GM12873 (cell line): ENCODE results near the gene SLC6A19.

Experiments
- TF ChIP-seq, protein P1 (sequence below): IDR thresholded peaks from 2 replicates; pipeline ENCODE4 v1.5.1; 2012; ENCODE audit warnings: low read depth, mild to moderate bottlenecking, moderate library complexity, low read length, control low read depth; ENCODE audit not compliant: insufficient read depth; ENCODE audit errors: missing control alignments

SLC6A19 gene

DNA sequence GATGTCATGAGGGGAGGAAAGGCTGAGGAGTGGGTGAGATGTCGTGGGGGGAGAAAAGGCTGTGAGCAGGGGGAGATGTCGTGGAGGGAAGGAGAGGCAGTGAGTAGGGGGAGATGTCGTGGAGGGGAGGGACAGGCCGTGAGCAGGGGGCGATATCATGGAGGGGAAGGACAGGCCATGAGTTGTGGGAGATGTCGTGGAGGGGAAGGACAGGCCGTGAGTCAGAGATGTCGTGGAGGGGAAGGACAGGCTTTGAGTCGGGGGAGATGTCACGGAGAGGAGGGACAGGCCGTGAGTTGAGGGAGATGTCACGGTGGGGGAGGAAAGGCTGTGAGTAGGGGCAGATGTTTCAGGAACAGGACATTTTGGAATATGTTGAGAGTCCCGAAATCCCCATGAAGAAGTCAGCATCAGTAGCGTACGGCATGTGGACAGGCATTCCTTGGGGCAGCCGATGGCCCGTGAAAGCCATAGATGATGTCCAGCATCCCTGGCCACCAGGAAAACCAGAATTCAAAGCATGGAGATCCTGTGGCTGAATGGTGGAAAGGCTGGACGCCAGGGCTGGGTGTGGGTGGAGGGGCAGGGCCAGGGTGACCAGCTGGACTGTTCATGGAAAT lies 8.3 kb upstream of the SLC6A19 start:
- TF ChIP-seq, protein P1, sequence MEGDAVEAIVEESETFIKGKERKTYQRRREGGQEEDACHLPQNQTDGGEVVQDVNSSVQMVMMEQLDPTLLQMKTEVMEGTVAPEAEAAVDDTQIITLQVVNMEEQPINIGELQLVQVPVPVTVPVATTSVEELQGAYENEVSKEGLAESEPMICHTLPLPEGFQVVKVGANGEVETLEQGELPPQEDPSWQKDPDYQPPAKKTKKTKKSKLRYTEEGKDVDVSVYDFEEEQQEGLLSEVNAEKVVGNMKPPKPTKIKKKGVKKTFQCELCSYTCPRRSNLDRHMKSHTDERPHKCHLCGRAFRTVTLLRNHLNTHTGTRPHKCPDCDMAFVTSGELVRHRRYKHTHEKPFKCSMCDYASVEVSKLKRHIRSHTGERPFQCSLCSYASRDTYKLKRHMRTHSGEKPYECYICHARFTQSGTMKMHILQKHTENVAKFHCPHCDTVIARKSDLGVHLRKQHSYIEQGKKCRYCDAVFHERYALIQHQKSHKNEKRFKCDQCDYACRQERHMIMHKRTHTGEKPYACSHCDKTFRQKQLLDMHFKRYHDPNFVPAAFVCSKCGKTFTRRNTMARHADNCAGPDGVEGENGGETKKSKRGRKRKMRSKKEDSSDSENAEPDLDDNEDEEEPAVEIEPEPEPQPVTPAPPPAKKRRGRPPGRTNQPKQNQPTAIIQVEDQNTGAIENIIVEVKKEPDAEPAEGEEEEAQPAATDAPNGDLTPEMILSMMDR, result no peak

DNA sequence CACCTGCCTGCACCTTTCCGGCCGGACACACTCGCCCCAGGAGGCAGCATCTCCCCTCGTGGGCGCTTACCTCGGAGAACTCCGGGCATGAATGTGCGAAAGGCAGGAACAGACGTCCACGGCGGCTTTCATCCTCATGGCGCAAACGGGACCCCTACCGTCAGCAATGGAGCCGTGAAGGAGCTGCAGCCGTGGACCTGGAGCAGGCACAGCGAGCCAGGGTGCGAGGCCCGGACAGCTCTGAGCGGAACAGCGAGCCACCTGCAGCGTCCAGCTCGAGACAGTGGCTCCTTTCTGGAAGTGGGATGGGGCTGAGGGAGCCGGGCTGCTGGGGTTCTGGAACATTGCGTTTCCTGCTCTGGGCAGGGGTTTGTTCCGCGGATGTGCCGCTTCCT lies 7.8 kb upstream of the SLC6A19 start:
- TF ChIP-seq, protein P1, result no peak

DNA sequence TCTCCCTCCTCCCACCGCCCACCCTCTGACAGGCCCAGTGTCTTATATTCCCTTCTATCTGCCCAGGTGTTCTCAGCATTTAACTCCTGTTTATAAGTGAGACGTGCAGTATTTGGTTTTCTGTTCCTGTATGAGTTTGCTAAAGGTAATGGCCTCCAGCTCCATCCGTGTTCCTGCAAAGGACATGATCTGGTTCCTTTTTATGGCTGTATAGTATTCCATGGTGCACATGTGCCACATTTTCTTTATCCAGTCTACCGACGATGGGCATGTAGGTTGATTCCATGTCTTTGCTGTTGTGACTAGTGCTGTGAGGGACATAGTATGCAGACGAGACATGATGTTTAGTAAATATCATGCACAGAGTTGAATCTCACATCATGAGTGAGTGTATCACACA lies 7.0 kb upstream of the SLC6A19 start:
- TF ChIP-seq, protein P1, result no peak

DNA sequence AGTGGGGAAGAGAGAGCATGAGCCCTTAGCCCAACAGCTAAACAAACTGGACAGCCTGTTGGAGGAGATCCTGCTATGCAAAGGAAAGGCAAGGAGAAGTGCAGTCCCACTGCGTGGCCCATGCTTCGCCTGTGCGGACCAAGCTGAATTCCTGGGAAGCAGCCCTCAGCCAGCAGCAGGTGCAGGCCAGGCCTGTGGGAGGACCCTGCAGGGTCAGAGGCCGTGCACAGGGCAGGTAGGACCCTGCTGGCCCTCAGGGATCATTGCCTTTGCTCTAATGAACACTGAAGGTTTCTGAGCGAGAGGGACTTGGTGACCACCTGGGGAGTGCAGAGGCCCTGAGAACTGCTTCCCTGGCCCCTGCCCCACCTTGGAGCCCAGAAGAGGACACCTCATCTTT lies 6.0 kb upstream of the SLC6A19 start:
- TF ChIP-seq, protein P1, result no peak

DNA sequence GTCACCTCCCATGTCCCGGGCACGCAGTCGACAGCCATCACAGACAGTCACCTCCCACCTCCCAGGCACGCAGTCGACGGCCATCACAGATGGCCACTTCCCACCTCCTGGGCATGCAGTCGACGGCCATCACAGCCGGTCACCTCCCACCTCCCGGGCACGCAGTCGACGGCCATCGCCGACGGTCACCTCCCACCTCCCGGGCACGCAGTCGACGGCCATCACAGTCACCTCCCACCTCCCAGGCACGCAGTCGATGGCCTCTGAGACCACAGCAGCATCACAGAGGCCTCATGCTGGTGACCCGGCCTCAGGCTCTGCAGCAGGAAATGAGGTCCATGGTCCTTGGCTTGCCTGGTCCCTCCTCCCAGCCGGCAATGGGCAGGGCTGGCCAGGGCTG lies 5.5 kb upstream of the SLC6A19 start:
- TF ChIP-seq, protein P1, result no peak

DNA sequence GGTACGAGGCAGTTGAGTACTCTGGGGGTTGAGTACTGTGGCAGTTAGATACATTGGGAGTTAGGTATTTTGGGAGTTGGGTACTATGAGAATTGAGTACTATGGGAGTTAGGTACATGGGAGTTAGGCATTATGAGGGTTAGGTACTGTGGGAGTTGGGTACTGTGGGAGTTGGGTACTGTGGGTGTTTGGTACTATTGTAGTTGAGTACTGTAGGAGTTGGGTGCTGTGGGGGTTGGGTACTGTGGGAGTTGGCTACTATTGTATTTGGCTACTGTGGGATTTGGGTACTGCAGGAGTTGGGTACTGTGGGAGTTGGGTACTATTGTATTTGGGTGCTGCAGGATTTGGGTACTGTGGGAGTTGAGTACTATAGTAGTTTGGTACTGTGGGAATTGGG lies 4.8 kb upstream of the SLC6A19 start:
- TF ChIP-seq, protein P1, result no peak

DNA sequence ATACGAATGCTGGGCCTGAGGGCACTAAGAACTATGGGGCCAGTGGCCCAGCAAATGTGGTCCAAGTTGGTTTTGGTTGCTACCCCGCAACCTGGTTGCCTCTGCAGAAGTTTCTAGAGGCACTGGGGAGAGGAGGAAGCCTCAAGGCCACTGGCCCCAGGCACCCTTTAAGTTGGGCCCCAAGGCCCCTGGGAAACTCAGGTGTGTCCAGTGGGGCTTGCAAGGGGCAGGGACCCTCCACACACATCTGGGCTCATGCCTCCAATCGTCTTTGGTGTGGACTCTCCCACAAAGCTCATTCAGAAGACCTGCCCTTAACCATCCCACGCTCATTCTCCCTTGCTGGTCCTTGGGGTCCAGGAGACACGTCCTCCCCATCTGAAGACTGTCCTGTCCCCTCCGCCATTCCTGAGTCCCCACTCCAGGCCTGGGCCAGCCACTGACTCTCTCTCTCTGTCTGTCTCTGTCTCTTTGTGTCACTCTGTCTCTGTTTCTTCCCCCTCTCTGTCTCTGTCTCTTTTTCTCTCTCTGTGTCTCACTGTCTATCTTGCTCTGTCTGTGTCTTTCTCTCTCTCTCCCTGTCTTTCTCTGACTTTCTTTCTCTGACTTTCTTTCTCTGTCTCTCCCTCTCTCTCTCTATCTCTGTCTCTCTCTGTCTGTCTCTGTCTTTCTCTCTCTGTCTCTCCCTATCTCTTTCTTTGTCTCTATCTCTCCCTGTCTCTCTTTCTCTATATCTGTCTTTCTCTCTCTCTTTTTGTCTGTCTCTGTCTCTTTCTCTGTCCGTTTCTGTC lies 3.3 kb upstream of the SLC6A19 start:
- TF ChIP-seq, protein P1, result no peak
